Body of pancreas (tissue), 4 donors: Measurements from ENCODE around the gene UEVLD. TPM values are rescaled to one million over a fixed set of nuclear protein-coding genes. Genes with fewer than 3 reads are reported as not detected.

Source experiments
- ATAC-seq: fragments of 150-250 bp; one replicate; pipeline ENCODE4 v1.9.1; 2016
- DNase-seq, 4 donors: peaks; one replicate each; pipeline ENCODE4 v3.0.0-alpha.2; 2019
- H3K27ac ChIP-seq, 4 donors: fragments of 200-600 bp; sonication (generic); 1 replicate in 3 of 4; 2 replicates in 1 of 4; pipeline versions ENCODE4 v1.5.1 to v1.6.1; 2016 to 2019; ENCODE audit warnings: mild to moderate bottlenecking in 1 of 4, mixed read lengths in 1 of 4, moderate library complexity in 1 of 4
- H3K27me3 ChIP-seq, 2 donors: fragments of 200-600 bp; sonication (generic); one replicate each; pipeline ENCODE4 v1.6.0; 2016; ENCODE audit warnings: mild to moderate bottlenecking in 1 of 2
- H3K36me3 ChIP-seq, 2 donors: fragments of 200-600 bp; sonication (generic); replicated peaks in 1 of 2; 2 replicates each; pipeline ENCODE4 v1.5.1; 2016; ENCODE audit warnings: low read depth in 2 of 2; ENCODE audit not compliant: insufficient read depth in 1 of 2
- H3K4me1 ChIP-seq: fragments of 200-600 bp; sonication (generic); one replicate; pipeline ENCODE4 v1.6.0; 2016
- H3K4me3 ChIP-seq, 2 donors: fragments of 200-600 bp; sonication (generic); 1 replicate in 1 of 2; 2 replicates in 1 of 2; pipeline ENCODE4 v1.5.1; 2016 to 2019
- H3K9me3 ChIP-seq, 3 donors: fragments of 200-600 bp; sonication (generic); 1 replicate in 2 of 3; 2 replicates in 1 of 3; pipeline ENCODE4 v1.5.1; 2016
- CTCF ChIP-seq, 7 experiments: fragments of 450-650 bp in 4 of 7; fragments of 200-600 bp in 3 of 7; sonication (generic) in 3 of 7; IDR thresholded peaks; one replicate each; pipeline ENCODE4 v1.5.1; 2016 to 2019; ENCODE audit warnings: antibody characterized with exemption in 7 of 7
- POLR2A ChIP-seq, 3 donors: fragments of 450-650 bp; IDR thresholded peaks; one replicate each; pipeline ENCODE4 v1.6.1; 2016; ENCODE audit warnings: antibody characterized with exemption in 3 of 3, mild to moderate bottlenecking in 2 of 3
- WGBS, 2 donors: methylation state at CpG; one replicate each; pipeline ENCODE4 v1.1.5; 2017; 5-methylcytosine and 5-hydroxymethylcytosine counted together
- intact Hi-C: fragments of 100-400 bp; cut with DNase I; formaldehyde crosslinking; loops from one replicate; pipeline ENCODE4 v1.15.1; 2023
- total RNA-seq, 2 donors: library from RNA; depleted of rRNA; stranded (reverse); fragments of >200 nt; gene quantifications; one replicate each; pipeline ENCODE4 v1.1.0, GENCODE V29; 2016

UEVLD gene
- total RNA-seq, 2 donors from 2014 or later = 5.6 to 8.8 TPM

GRCh38 chr11:18615628-18616392, 27.3 kb upstream of the UEVLD start:
- no peak for TF ChIP-seq POLR2A (IDR thresholded peaks at IDR 0.05)
- no peak for TF ChIP-seq CTCF (IDR thresholded peaks at IDR 0.05)
- ATAC-seq = no peak
- peaks cover 21% of the 10 kb centered on the region for H3K4me1 ChIP-seq
- H3K27me3 ChIP-seq = no peaks in the 10 kb centered on the region
- intact Hi-C loops = no loop called here
- no peaks in the 10 kb centered on the region for H3K9me3 ChIP-seq
- no peak overlapping the region for H3K27ac ChIP-seq
- H3K4me3 ChIP-seq = no peak overlapping the region
- no peak for DNase-seq
- peaks cover 13 to 16% of the 10 kb centered on the region in 2 donors for H3K36me3 ChIP-seq
- WGBS, 2 donors = 88 to 90% methylated on average over 11 of the region's 11 CpGs

GRCh38 chr11:18614667-18615066, 26.1 kb upstream of the UEVLD start:
- ATAC-seq (no peak), DNase-seq (no peak)
- H3K9me3 ChIP-seq = no peaks in the 10 kb centered on the region
- intact Hi-C loops = no loop called here
- peaks cover 20% of the 10 kb centered on the region for H3K4me1 ChIP-seq
- H3K36me3 ChIP-seq = peaks cover 13 to 16% of the 10 kb centered on the region in 2 donors
- 90 to 93% methylated on average over 2 to 10 of the region's 10 CpGs for WGBS, 2 donors
- H3K27me3 ChIP-seq = no peaks in the 10 kb centered on the region
- TF ChIP-seq POLR2A (IDR thresholded peaks at IDR 0.05) (no peak), CTCF (IDR thresholded peaks at IDR 0.05) (no peak)
- H3K4me3 ChIP-seq = no peak overlapping the region
- no peak overlapping the region for H3K27ac ChIP-seq

GRCh38 chr11:18612394-18612793, 23.9 kb upstream of the UEVLD start:
- Histone ChIP-seq H3K27me3 (no peaks in the 10 kb centered on the region), H3K36me3 (peaks cover 13 to 23% of the 10 kb centered on the region in 2 donors), H3K27ac (no peak overlapping the region), H3K4me3 (no peak overlapping the region), H3K9me3 (no peaks in the 10 kb centered on the region), H3K4me1 (no peaks in the 10 kb centered on the region)
- 94 to 96% methylated on average over 4 of the region's 4 CpGs for WGBS, 2 donors
- ATAC-seq (no peak), DNase-seq (no peak)
- TF ChIP-seq CTCF (IDR thresholded peaks at IDR 0.05) (no peak), POLR2A (IDR thresholded peaks at IDR 0.05) (no peak)
- intact Hi-C loops = no loop called here

- no peak overlapping the region for H3K27ac ChIP-seq
- H3K9me3 ChIP-seq = no peaks in the 10 kb centered on the region
- intact Hi-C loops = no loop called here
- DNase-seq (no peak), ATAC-seq (no peak)
- no peak overlapping the region for H3K4me3 ChIP-seq
- H3K4me1 ChIP-seq = no peaks in the 10 kb centered on the region
- WGBS, 2 donors = 90 to 92% methylated on average over 2 of the region's 2 CpGs
- H3K27me3 ChIP-seq = no peaks in the 10 kb centered on the region
- peaks cover 13 to 23% of the 10 kb centered on the region in 2 donors for H3K36me3 ChIP-seq
- TF ChIP-seq CTCF (IDR thresholded peaks at IDR 0.05) = no peak
- TF ChIP-seq POLR2A (IDR thresholded peaks at IDR 0.05) = no peak
Measured at GRCh38 chr11:18611196-18611595, 22.7 kb upstream of the UEVLD start.

- intact Hi-C loops = no loop called here
- H3K36me3 ChIP-seq = peaks cover 3 to 16% of the 10 kb centered on the region in 2 donors
- no peak for ATAC-seq
Measured at GRCh38 chr11:18608376-18608775, 19.8 kb upstream of the UEVLD start.

More at GRCh38 chr11:18608376-18608775, 19.8 kb upstream of the UEVLD start:
- WGBS, 2 donors = 37 to 40% methylated on average over 3 of the region's 3 CpGs
- H3K27ac ChIP-seq = no peak overlapping the region
- no peak for DNase-seq
- TF ChIP-seq CTCF (IDR thresholded peaks at IDR 0.05) = no peak
- no peak for TF ChIP-seq POLR2A (IDR thresholded peaks at IDR 0.05)
- H3K9me3 ChIP-seq = no peaks in the 10 kb centered on the region
- H3K4me1 ChIP-seq = no peaks in the 10 kb centered on the region
- H3K4me3 ChIP-seq = no peak overlapping the region
- no peaks in the 10 kb centered on the region for H3K27me3 ChIP-seq
